H9 (cell line): ENCODE data around the gene NTSR1. TPM values are rescaled to one million over a fixed set of nuclear protein-coding genes. Genes with fewer than 3 reads are reported as not detected.

ENCODE experiments used
- DNase-seq: peaks from one replicate; pipeline ENCODE4 v3.0.0-alpha.2; 2017
- H2AFZ ChIP-seq: one replicate; pipeline ENCODE4 v1.6.1; 2013; ENCODE audit warnings: mild to moderate bottlenecking, low read length, control low read depth, moderate library complexity
- H2AK5ac ChIP-seq: 2 replicates; pipeline ENCODE4 v1.6.1; 2013; ENCODE audit warnings: low read length, control low read depth, mixed read lengths; ENCODE audit not compliant: insufficient read length
- H2BK120ac ChIP-seq: one replicate; pipeline ENCODE4 v1.6.1; 2013; ENCODE audit warnings: low read depth, mild to moderate bottlenecking, low read length, control low read depth, inconsistent platforms; ENCODE audit not compliant: poor library complexity, severe bottlenecking
- H2BK12ac ChIP-seq: 2 replicates; pipeline ENCODE4 v1.6.1; 2013; ENCODE audit warnings: low read length, control low read depth, mixed read lengths, low read depth; ENCODE audit not compliant: insufficient read length
- H2BK15ac ChIP-seq: 2 replicates; pipeline ENCODE4 v1.6.1; 2013; ENCODE audit warnings: low read depth, low read length, control low read depth
- H2BK20ac ChIP-seq: one replicate; pipeline ENCODE4 v1.6.1; 2013; ENCODE audit warnings: low read depth, mild to moderate bottlenecking, low read length, control low read depth, inconsistent platforms; ENCODE audit not compliant: poor library complexity, severe bottlenecking
- H2BK5ac ChIP-seq: 2 replicates; pipeline ENCODE4 v1.6.1; 2013; ENCODE audit warnings: low read length, control low read depth, mixed read lengths; ENCODE audit not compliant: insufficient read length
- H3K14ac ChIP-seq: 2 replicates; pipeline ENCODE4 v1.6.1; 2013; ENCODE audit warnings: low read length, control low read depth; ENCODE audit not compliant: insufficient read depth
- H3K18ac ChIP-seq: 2 replicates; pipeline ENCODE4 v1.6.1; 2013; ENCODE audit warnings: low read depth, mild to moderate bottlenecking, mixed read lengths, low read length, control low read depth; ENCODE audit not compliant: insufficient read length
- H3K23ac ChIP-seq: 2 replicates; pipeline ENCODE4 v1.6.1; 2013; ENCODE audit warnings: low read length, control low read depth, mixed read lengths, low read depth; ENCODE audit not compliant: insufficient read length
- H3K23me2 ChIP-seq: 2 replicates; pipeline ENCODE4 v1.6.1; 2013; ENCODE audit warnings: low read depth, mild to moderate bottlenecking, mixed read lengths, low read length, control low read depth; ENCODE audit not compliant: insufficient read length, poor library complexity, severe bottlenecking
- H3K27ac ChIP-seq: 2 replicates; pipeline ENCODE4 v1.5.1; 2013; ENCODE audit warnings: low read length, control low read depth, mixed read lengths, low read depth; ENCODE audit not compliant: insufficient read length
- H3K27me3 ChIP-seq: 2 replicates; pipeline ENCODE4 v1.6.1; 2013; ENCODE audit warnings: low read length, control low read depth, inconsistent platforms; ENCODE audit not compliant: insufficient read depth
- H3K4ac ChIP-seq: 2 replicates; pipeline ENCODE4 v1.6.1; 2013; ENCODE audit warnings: low read depth, mild to moderate bottlenecking, control low read depth, inconsistent platforms, low read length, moderate library complexity
- H3K4me1 ChIP-seq: 2 replicates; pipeline ENCODE4 v1.6.1; 2013; ENCODE audit warnings: low read length, control low read depth, inconsistent platforms; ENCODE audit not compliant: insufficient read depth
- H3K4me2 ChIP-seq: 2 replicates; pipeline ENCODE4 v1.6.1; 2013; ENCODE audit warnings: low read length, control low read depth, mixed read lengths; ENCODE audit not compliant: insufficient read length, insufficient read depth
- H3K56ac ChIP-seq: 2 replicates; pipeline ENCODE4 v1.6.1; 2013; ENCODE audit warnings: low read depth, mild to moderate bottlenecking, mixed read lengths, low read length, control low read depth; ENCODE audit not compliant: insufficient read length
- H3K79me1 ChIP-seq: 2 replicates; pipeline ENCODE4 v1.6.1; 2013; ENCODE audit warnings: low read depth, mild to moderate bottlenecking, moderate library complexity, low read length, control low read depth, inconsistent platforms; ENCODE audit not compliant: insufficient read depth, poor library complexity, severe bottlenecking
- H3K79me2 ChIP-seq: 2 replicates; pipeline ENCODE4 v1.6.1; 2013; ENCODE audit warnings: low read length, control low read depth, inconsistent platforms; ENCODE audit not compliant: insufficient read depth
- H3K9ac ChIP-seq: 2 replicates; pipeline ENCODE4 v1.6.1; 2013; ENCODE audit warnings: low read length, control low read depth, mixed read lengths; ENCODE audit not compliant: insufficient read length; ENCODE audit errors: extremely low read depth
- H3K9me3 ChIP-seq: one replicate; pipeline ENCODE4 v1.6.1; 2013; ENCODE audit warnings: low read depth, low read length, inconsistent platforms; ENCODE audit not compliant: control insufficient read depth
- H3T11ph ChIP-seq: one replicate; pipeline ENCODE4 v1.6.1; 2013; ENCODE audit warnings: mild to moderate bottlenecking, low read length, control low read depth, inconsistent platforms
- H4K20me1 ChIP-seq: one replicate; pipeline ENCODE4 v1.6.1; 2013; ENCODE audit not compliant: control insufficient read depth, insufficient read length, insufficient read depth
- H4K5ac ChIP-seq: 2 replicates; pipeline ENCODE4 v1.6.1; 2013; ENCODE audit warnings: low read depth, mild to moderate bottlenecking, mixed read lengths, low read length, control low read depth; ENCODE audit not compliant: insufficient read length
- H4K8ac ChIP-seq: replicated peaks from 2 replicates; pipeline ENCODE4 v1.6.1; 2013; ENCODE audit warnings: low read length, control low read depth, mixed read lengths, low read depth; ENCODE audit not compliant: insufficient read length
- H4K91ac ChIP-seq: 2 replicates; pipeline ENCODE4 v1.6.1; 2013; ENCODE audit warnings: low read depth, mild to moderate bottlenecking, moderate library complexity, mixed read lengths, low read length, control low read depth; ENCODE audit not compliant: insufficient read length
- H3K27ac Mint-ChIP-seq, 3 experiments: 2 replicates in 2 of 3; 3 replicates in 1 of 3; pipeline ENCODE4 v1.8.0; 2020 to 2021; ENCODE audit warnings: mixed read lengths in 3 of 3, mild to moderate bottlenecking in 1 of 3, moderate library complexity in 1 of 3
- H3K27me3 Mint-ChIP-seq: 2 replicates; pipeline ENCODE4 v1.8.0; 2021; ENCODE audit warnings: low read depth, mild to moderate bottlenecking, moderate library complexity, mixed read lengths
- H3K36me3 Mint-ChIP-seq, 3 experiments: 2 replicates in 2 of 3; 3 replicates in 1 of 3; pipeline ENCODE4 v1.8.0; 2020 to 2021; ENCODE audit warnings: low read depth in 3 of 3, mixed read lengths in 3 of 3; ENCODE audit not compliant: insufficient read depth in 1 of 3
- H3K4me1 Mint-ChIP-seq, 2 experiments: 2 replicates each; pipeline ENCODE4 v1.8.0; 2020; ENCODE audit warnings: mixed read lengths in 2 of 2
- H3K4me3 Mint-ChIP-seq, 2 experiments: 2 replicates in 1 of 2; 3 replicates in 1 of 2; pipeline ENCODE4 v1.8.0; 2020 to 2021; ENCODE audit warnings: mild to moderate bottlenecking in 2 of 2, mixed read lengths in 2 of 2, moderate library complexity in 1 of 2
- H3K9me3 Mint-ChIP-seq, 2 experiments: 2 replicates in 1 of 2; 3 replicates in 1 of 2; pipeline ENCODE4 v1.8.0; 2020; ENCODE audit warnings: mild to moderate bottlenecking in 2 of 2, mixed read lengths in 2 of 2, moderate library complexity in 1 of 2
- CTCF ChIP-seq: fragments of 200-600 bp; sonication (generic); conservative IDR thresholded peaks from 3 replicates; pipeline ENCODE4 v1.8.0; 2021; ENCODE audit warnings: antibody characterized with exemption, mild to moderate bottlenecking
- WGBS: extraction: QIAGEN DNeasy Blood & Tissue Kit; methylation state at CpG from one replicate; pipeline ENCODE4 v1.1.7; 2013; ENCODE audit warnings: missing lambda C conversion rate, low lambda C conversion rate, mixed read lengths; ENCODE audit not compliant: insufficient read length; ENCODE audit errors: extremely low coverage; 5-methylcytosine and 5-hydroxymethylcytosine counted together
- total RNA-seq: library from RNA; stranded (reverse); gene quantifications from 2 replicates; pipeline ENCODE4 v1.2.1, GENCODE V29; 2021

Gene NTSR1
- total RNA-seq, 1 experiment from 2014 or later = 0.11 TPM

DNA sequence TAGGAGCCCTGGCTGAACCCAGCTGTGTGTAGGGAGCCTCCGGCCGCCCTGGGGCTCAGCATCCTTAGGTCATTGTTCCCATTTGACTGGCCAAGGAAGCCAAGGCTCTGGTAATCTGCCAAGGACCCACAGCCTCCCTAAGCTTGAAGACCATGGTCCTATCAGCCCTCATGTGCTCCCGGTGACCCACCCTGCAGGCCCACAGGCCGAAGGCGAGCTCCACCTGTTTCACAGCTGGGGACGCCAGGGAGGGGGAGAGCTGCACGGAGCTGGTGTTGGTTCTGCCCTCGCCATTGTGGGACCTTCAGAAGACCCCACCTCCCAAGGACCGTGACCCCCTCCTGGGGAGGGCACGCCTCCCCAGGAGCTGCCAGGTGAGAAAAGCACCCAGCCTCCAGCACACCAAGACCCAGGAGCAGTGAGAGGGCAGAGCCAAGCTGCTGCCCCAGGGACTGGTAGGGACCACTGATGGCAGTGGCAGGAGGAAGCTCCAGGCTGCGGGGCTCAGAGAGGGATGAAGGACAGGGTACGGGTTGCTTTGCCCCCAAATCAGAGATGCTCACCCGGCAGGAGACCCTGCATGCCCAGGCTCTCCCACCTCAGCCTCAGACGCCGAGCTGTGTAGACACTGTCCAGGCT is 56.9 kb downstream of the NTSR1 start:
- H3K27ac ChIP-seq = no peak overlapping the region
- no peak overlapping the region for H2AFZ ChIP-seq
- H2BK20ac ChIP-seq = no peak overlapping the region
- no peak overlapping the region for H3K56ac ChIP-seq
- no peaks in the 10 kb centered on the region for H3K79me1 ChIP-seq
- no peak overlapping the region for H3T11ph ChIP-seq
- no peak overlapping the region for H4K5ac ChIP-seq
- H3K9ac ChIP-seq = no peak overlapping the region
- Mint-ChIP-seq H3K36me3 (no peaks in the 10 kb centered on the region), H3K9me3 (no peaks in the 10 kb centered on the region; a peak in 1 of 5 replicates), H3K27me3 (peaks cover 8% of the 10 kb centered on the region), H3K4me3 (no peak overlapping the region), H3K27ac (no peak overlapping the region), H3K4me1 (peaks cover 2 to 11% of the 10 kb centered on the region in 2 experiments; a peak in 3 of 4 replicates)
- H4K8ac ChIP-seq = no peak overlapping the region
- H3K23ac ChIP-seq = no peak overlapping the region
- no peak for TF ChIP-seq CTCF
- no peak overlapping the region for H2BK120ac ChIP-seq
- H4K91ac ChIP-seq = no peak overlapping the region
- no peak overlapping the region for H2BK12ac ChIP-seq
- H3K27me3 ChIP-seq = no peaks in the 10 kb centered on the region
- no peak overlapping the region for H2AK5ac ChIP-seq
- H2BK5ac ChIP-seq = no peak overlapping the region
- no CpG with 5 or more reads among the region's 15 CpGs for WGBS
- no peak overlapping the region for H2BK15ac ChIP-seq
- H3K4me1 ChIP-seq = no peaks in the 10 kb centered on the region
- H3K79me2 ChIP-seq = no peaks in the 10 kb centered on the region
- no peak overlapping the region for H3K4me2 ChIP-seq
- no peaks in the 10 kb centered on the region for H3K23me2 ChIP-seq
- DNase-seq = no peak
- no peaks in the 10 kb centered on the region for H3K9me3 ChIP-seq
- no peak overlapping the region for H3K18ac ChIP-seq
- no peak overlapping the region for H3K4ac ChIP-seq
- no peaks in the 10 kb centered on the region for H4K20me1 ChIP-seq
- H3K14ac ChIP-seq = no peak overlapping the region
